Adrenal gland (tissue), 5 donors: ENCODE data around the gene MAP2.

ENCODE experiments used
- CTCF ChIP-seq, 6 experiments: fragments of 450-650 bp in 4 of 6; fragments of 200-600 bp in 2 of 6; sonication (generic) in 1 of 6; IDR thresholded peaks; 1 replicate in 5 of 6; 2 replicates in 1 of 6; pipeline versions ENCODE4 v1.5.1 to v1.8.0; 2016 to 2021; ENCODE audit warnings: antibody characterized with exemption in 6 of 6, mild to moderate bottlenecking in 2 of 6, moderate library complexity in 1 of 6
- POLR2A ChIP-seq, 2 donors: fragments of 450-650 bp; IDR thresholded peaks; one replicate each; pipeline ENCODE4 v1.6.1; 2017; ENCODE audit warnings: antibody characterized with exemption in 2 of 2, mild to moderate bottlenecking in 2 of 2, moderate library complexity in 1 of 2
- donor health status: DM: no; HTN: no; CAD: no.

- no peak for TF ChIP-seq CTCF (IDR thresholded peaks at IDR 0.05)
- TF ChIP-seq POLR2A (IDR thresholded peaks at IDR 0.05), result no peak
These were observed 154.7 kb downstream of the MAP2 start for GRCh38 chr2:209578394-209579001.
